ENCODE results near the gene FAM83F. TPM values are rescaled to one million over a fixed set of nuclear protein-coding genes. Genes with fewer than 3 reads are reported as not detected.
A peak's percentile ranks its signal among the peaks of the same experiment; 100 is the strongest.
"Not testable (repeated sequence)": the region's sequence is repeated elsewhere in the genome, so short reads cannot be mapped to it uniquely, and the experiment has no call there.

The FAM83F gene
- polyA plus RNA-seq, 1 experiment = not detected

DNA sequence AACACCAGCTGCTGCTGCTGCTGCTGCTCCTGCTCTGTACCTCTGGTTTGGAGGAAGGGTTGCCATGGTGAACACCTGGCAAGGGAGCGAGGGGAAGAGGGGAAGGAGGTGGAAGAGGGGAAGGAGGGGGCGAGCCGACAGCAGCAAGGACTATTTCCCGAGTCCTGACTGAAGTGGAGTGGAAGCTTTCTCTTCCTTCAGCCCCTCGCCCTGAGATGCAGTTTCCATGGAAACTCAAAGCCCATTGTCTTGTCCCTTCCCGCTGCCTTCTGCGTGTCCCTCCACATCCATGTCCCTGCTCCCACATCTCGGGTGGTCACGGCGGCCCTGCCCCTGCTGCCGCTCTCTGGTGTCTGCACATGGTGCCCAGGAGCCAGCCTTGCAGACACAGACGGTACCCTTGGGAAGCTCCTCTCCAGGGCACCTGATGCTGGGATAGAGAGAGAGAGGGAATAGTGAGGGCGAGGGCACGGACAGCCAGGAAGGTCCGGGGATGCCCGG lies 28.6 kb downstream of the FAM83F start:
- POLR2A ChIA-PET = no interaction called here
- CTCF ChIA-PET = interaction anchor here (0.7 to 22.4 kb wide), 13 partner anchors 10 to 852 kb away, joined by 3 to 476 read pairs (median 5); partner anchors contain the start of genes MIEF1 and RPS19BP1

DNA sequence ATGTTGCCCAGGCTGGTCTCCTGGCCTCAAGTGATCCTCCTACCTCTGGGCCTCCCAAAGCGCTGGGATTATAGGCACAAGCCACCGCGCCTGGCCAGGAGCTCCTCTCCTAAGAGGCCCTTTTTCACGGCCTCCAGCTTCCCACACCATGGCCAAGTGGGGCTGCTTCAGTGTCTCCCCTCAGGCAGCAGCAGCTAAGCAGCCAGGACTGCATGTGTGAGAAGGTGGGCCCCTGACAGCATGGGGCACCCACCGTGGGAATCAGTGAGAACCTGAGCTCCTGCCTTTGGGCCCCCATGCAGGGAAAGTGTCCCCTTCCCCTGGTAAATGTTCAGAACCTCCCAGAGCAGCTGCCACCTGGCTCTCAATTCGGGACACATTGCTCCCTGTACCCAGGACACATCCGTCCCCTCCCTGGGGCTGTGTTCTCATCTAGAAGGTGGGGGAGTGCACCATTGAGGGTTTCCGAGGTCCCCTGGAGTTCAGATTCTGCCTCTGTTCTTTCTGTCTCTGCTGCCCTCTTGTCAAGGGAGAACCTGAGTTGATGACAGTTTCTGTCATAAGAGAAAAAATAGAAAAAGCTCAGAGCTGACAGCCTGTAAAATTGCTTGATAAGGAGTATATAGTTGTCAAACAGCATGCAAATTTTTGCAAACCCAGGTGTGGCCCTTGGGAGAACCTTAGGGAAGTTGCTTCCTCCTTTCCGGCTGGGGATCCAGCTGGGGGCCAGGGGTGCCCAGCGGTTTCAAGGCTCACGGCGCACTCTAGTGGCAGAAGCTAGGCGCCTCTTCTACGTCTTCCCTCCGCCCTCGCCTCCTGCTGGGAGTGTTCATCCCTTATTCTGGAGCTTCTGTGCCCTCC lies 29.7 kb downstream of the FAM83F start:
- TF ChIP-seq, protein P1, sequence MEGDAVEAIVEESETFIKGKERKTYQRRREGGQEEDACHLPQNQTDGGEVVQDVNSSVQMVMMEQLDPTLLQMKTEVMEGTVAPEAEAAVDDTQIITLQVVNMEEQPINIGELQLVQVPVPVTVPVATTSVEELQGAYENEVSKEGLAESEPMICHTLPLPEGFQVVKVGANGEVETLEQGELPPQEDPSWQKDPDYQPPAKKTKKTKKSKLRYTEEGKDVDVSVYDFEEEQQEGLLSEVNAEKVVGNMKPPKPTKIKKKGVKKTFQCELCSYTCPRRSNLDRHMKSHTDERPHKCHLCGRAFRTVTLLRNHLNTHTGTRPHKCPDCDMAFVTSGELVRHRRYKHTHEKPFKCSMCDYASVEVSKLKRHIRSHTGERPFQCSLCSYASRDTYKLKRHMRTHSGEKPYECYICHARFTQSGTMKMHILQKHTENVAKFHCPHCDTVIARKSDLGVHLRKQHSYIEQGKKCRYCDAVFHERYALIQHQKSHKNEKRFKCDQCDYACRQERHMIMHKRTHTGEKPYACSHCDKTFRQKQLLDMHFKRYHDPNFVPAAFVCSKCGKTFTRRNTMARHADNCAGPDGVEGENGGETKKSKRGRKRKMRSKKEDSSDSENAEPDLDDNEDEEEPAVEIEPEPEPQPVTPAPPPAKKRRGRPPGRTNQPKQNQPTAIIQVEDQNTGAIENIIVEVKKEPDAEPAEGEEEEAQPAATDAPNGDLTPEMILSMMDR (IDR thresholded peaks at IDR 0.05; ENCODE audit: insufficient read depth, low read depth, low read length) = peak; percentile 96
- no peak overlapping the region for H3K4me3 ChIP-seq (ENCODE audit: low read depth, low read length)
- ChIA-PET POLR2A (interaction anchor here (0.6 kb wide), 1 partner anchor 20 kb away, joined by 3 read pairs; no protein-coding TSS in a partner anchor), CTCF (interaction anchor here (0.5 to 22.4 kb wide), 44 partner anchors 8 to 853 kb away, joined by 3 to 476 read pairs (median 4); partner anchors contain the start of genes ADSL, MIEF1, RPL3 and RPS19BP1)
- H3K36me3 ChIP-seq (ENCODE audit: control insufficient read depth, insufficient read depth, low read length) = no peaks in the 10 kb centered on the region
- H3K27me3 ChIP-seq (ENCODE audit: control insufficient read depth, insufficient read depth, low read length) = no peaks in the 10 kb centered on the region
- no peak for DNase-seq (ENCODE audit: low read depth)

More for the DNA sequence above, 28.6 kb downstream of the FAM83F start:
- DNase-seq (ENCODE audit: low read depth) = no peak
- TF ChIP-seq, protein P1 (IDR thresholded peaks at IDR 0.05; ENCODE audit: insufficient read depth, low read depth, low read length) = no peak
- no peaks in the 10 kb centered on the region for H3K27me3 ChIP-seq (ENCODE audit: control insufficient read depth, insufficient read depth, low read length)
- no peaks in the 10 kb centered on the region for H3K36me3 ChIP-seq (ENCODE audit: control insufficient read depth, insufficient read depth, low read length)
- no peak overlapping the region for H3K4me3 ChIP-seq (ENCODE audit: low read depth, low read length)

DNA sequence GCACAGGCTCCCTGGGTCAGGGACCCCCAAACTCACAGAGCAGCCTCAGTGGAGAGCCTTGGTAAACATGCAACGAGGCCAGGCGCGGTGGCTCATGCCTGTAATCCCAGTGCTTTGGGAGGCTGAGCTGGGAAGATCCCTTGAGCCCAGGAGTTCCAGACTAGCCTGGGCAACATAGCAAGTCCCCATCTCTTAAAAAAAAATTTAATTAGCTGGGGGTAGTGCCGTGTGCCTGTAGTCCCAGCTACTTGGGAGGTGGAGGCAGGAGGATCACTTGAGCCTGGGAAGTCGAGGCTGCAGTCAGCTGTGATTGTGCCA lies 30.3 kb downstream of the FAM83F start:
- ChIA-PET POLR2A (interaction anchor here (0.6 kb wide), 1 partner anchor 19 kb away, joined by 3 read pairs; no protein-coding TSS in a partner anchor), CTCF (interaction anchor here (0.6 to 22.4 kb wide), 36 partner anchors 9 to 626 kb away, joined by 3 to 476 read pairs (median 4); partner anchors contain the start of genes ADSL, MIEF1, RPS19BP1 and TAB1)
- not testable (repeated sequence) for DNase-seq (ENCODE audit: low read depth); H3K27me3 ChIP-seq (ENCODE audit: control insufficient read depth, insufficient read depth, low read length); H3K36me3 ChIP-seq (ENCODE audit: control insufficient read depth, insufficient read depth, low read length); H3K4me3 ChIP-seq (ENCODE audit: low read depth, low read length)

DNA sequence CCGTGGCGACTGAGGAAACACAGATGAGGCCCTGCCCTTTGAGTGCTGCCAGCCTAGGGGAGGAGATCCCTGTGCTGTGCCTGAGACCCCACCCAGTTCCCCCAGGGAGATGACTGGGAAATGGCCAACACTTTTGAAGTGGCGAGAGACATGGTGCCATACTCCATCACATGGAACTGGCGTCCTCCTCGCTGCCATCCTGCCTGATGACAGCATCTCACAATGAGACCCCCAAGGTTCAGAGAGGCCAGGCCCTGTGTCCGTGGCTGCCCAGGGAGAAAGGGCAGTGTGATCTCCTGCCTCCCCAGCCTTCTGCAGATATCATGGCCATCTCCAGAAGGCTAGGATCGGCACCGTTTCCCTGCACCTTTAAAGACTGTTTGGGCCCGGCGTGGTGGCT lies 31.1 kb downstream of the FAM83F start:
- no peak for DNase-seq (ENCODE audit: low read depth)
- CTCF ChIA-PET = interaction anchor here (1.3 to 22.4 kb wide), 11 partner anchors 9 to 487 kb away, joined by 3 to 476 read pairs (median 14); partner anchors contain the start of genes ADSL and RPS19BP1
- Histone ChIP-seq H3K27me3 (ENCODE audit: control insufficient read depth, insufficient read depth, low read length) (no peaks in the 10 kb centered on the region), H3K36me3 (ENCODE audit: control insufficient read depth, insufficient read depth, low read length) (no peaks in the 10 kb centered on the region), H3K4me3 (ENCODE audit: low read depth, low read length) (no peak overlapping the region)
- POLR2A ChIA-PET = no interaction called here
- TF ChIP-seq, protein P1 (IDR thresholded peaks at IDR 0.05; ENCODE audit: insufficient read depth, low read depth, low read length) = no peak

DNA sequence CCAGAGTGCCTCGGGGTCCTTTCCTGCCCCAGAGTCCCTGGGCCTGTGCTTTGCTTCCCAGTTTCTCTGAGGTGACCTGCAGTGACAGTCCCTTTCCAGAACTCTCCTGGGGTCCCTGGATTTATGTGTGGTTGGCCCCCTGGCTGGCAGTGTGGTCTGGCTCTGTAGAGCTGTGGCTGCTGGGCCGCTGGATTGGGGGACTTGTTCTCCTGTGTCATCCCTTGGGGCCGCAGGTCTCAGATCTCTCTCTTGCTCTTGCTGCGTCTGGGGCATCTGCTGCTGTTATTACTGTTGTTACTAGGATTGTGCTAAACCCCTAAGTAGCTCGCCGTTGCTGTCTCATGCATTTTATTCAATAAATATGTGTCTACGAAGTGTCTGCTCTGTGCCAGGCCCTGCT lies 31.9 kb downstream of the FAM83F start:
- Histone ChIP-seq H3K36me3 (ENCODE audit: control insufficient read depth, insufficient read depth, low read length) (no peaks in the 10 kb centered on the region), H3K4me3 (ENCODE audit: low read depth, low read length) (no peak overlapping the region), H3K27me3 (ENCODE audit: control insufficient read depth, insufficient read depth, low read length) (no peaks in the 10 kb centered on the region)
- TF ChIP-seq, protein P1 (IDR thresholded peaks at IDR 0.05; ENCODE audit: insufficient read depth, low read depth, low read length) = no peak
- ChIA-PET POLR2A (no interaction called here), CTCF (interaction anchor here (2.0 to 22.4 kb wide), 3 partner anchors 8 to 487 kb away, joined by 7 to 476 read pairs (median 34); partner anchors contain the start of gene RPS19BP1)
- no peak for DNase-seq (ENCODE audit: low read depth)
